HepG2 (cell line): ENCODE results near the gene SNED1. TPM values are rescaled to one million over a fixed set of nuclear protein-coding genes. Genes with fewer than 3 reads are reported as not detected.
A peak's percentile ranks its signal among the peaks of the same experiment; 100 is the strongest.

ENCODE experiments used
- ATAC-seq: fragments of 200-7000 bp; cut with Tn5 transposase; 3 replicates; pipeline ENCODE4 v1.9.1; 2020; ENCODE audit warnings: mild to moderate bottlenecking, moderate library complexity
- BruUV-seq: library from RNA; stranded (reverse); fragments of 400-500 nt; replicated peaks from 2 replicates; lab custom pipeline; 2021; lab: Mats Ljungman, UMichigan
- CTCF ChIA-PET: fragments of 300-600 bp; formaldehyde crosslinking; extraction: SDS; loops from one replicate; lab custom pipeline; 2021; ENCODE audit warnings: low total read pairs, inconsistent platforms, low intra/inter-chr PET ratio; lab: Yijun Ruan, JAX
- POLR2A ChIA-PET: fragments of 350-600 bp; sonication (Branson Sonifier 250); formaldehyde crosslinking; loops from one replicate; lab custom pipeline; 2020; ENCODE audit warnings: antibody characterized with exemption, inconsistent platforms; lab: Yijun Ruan, JAX
- DNase-seq: peaks from one replicate; pipeline ENCODE4 v3.0.0-alpha.2; 2015; ENCODE audit warnings: low spot score
- FAIRE-seq: peaks from 3 replicates; lab custom pipeline; 2011; peaks lifted over from hg19 to GRCh38; lab: Jason Lieb, UNC
- H2AFZ ChIP-seq: one replicate; pipeline ENCODE4 v1.6.1; 2011; ENCODE audit warnings: low read length, inconsistent platforms
- H3K27ac ChIP-seq: fragments of 300-600 bp; 3 replicates; pipeline ENCODE4 v1.8.0; 2011; ENCODE audit warnings: mixed run types, mild to moderate bottlenecking, mixed read lengths, low read length, inconsistent platforms; ENCODE audit not compliant: insufficient read depth; ENCODE audit errors: extremely low read length
- H3K27me3 ChIP-seq, 2 experiments: fragments of 200-600 bp in 1 of 2; 2 replicates in 1 of 2; 3 replicates in 1 of 2; pipeline versions ENCODE4 v1.6.0 to v1.8.0; 2011; ENCODE audit warnings: low read length in 2 of 2, mild to moderate bottlenecking in 2 of 2, moderate library complexity in 2 of 2, inconsistent platforms in 1 of 2; ENCODE audit not compliant: insufficient read depth in 2 of 2, control insufficient read depth in 1 of 2
- H3K36me3 ChIP-seq, 2 experiments: fragments of 200-600 bp in 1 of 2; replicated peaks in 1 of 2; 2 replicates in 1 of 2; 3 replicates in 1 of 2; pipeline versions ENCODE4 v1.5.1 to v1.8.0; 2011; ENCODE audit warnings: low read length in 2 of 2, inconsistent platforms in 1 of 2; ENCODE audit not compliant: insufficient read depth in 2 of 2, control insufficient read depth in 1 of 2
- H3K4me1 ChIP-seq: 2 replicates; pipeline ENCODE4 v1.5.1; 2012; ENCODE audit warnings: low read length, inconsistent platforms; ENCODE audit not compliant: insufficient read depth
- H3K4me2 ChIP-seq: 2 replicates; pipeline ENCODE4 v1.6.0; 2011; ENCODE audit warnings: low read depth, low read length, inconsistent platforms
- H3K4me3 ChIP-seq, 3 experiments: fragments of 200-600 bp in 1 of 3; sonication (generic), shearing (Covaris generic) in 1 of 3; replicated peaks in 1 of 3; 2 replicates each; pipeline ENCODE4 v1.5.1; 2011 to 2016; ENCODE audit warnings: low read length in 3 of 3, inconsistent platforms in 2 of 3, low read depth in 2 of 3, mild to moderate bottlenecking in 2 of 3, control low read depth in 1 of 3, mixed read lengths in 1 of 3; ENCODE audit not compliant: insufficient read depth in 1 of 3
- H3K79me2 ChIP-seq: one replicate; pipeline ENCODE4 v1.6.1; 2011; ENCODE audit warnings: low read length, inconsistent platforms; ENCODE audit not compliant: insufficient read depth
- H3K9ac ChIP-seq: 2 replicates; pipeline ENCODE4 v1.6.0; 2011; ENCODE audit warnings: mild to moderate bottlenecking, low read depth, low read length, inconsistent platforms; ENCODE audit not compliant: insufficient read depth
- H3K9me3 ChIP-seq: 2 replicates; pipeline ENCODE4 v1.5.1; 2012; ENCODE audit warnings: mild to moderate bottlenecking, low read length
- H4K20me1 ChIP-seq: 2 replicates; pipeline ENCODE4 v1.6.0; 2011; ENCODE audit warnings: inconsistent platforms, mild to moderate bottlenecking, low read length, moderate library complexity; ENCODE audit not compliant: insufficient read depth
- ARID4A ChIP-seq: sonication (generic); formaldehyde crosslinking; IDR thresholded peaks from 2 replicates; pipeline ENCODE4 v1.5.0; 2020; ENCODE audit warnings: mild to moderate bottlenecking, missing genetic modification reagents, borderline replicate concordance
- BCL3 ChIP-seq: sonication (generic); formaldehyde crosslinking; IDR thresholded peaks from 2 replicates; pipeline ENCODE4 v1.5.1; 2020; ENCODE audit warnings: mild to moderate bottlenecking, missing genetic modification reagents, moderate library complexity
- CHCHD3 ChIP-seq: sonication (generic); formaldehyde crosslinking; IDR thresholded peaks from 2 replicates; pipeline ENCODE4 v1.8.0; 2022; ENCODE audit warnings: mild to moderate bottlenecking, missing genetic modification reagents, moderate library complexity
- GRHL1 ChIP-seq: sonication (generic); formaldehyde crosslinking; conservative IDR thresholded peaks from 2 replicates; pipeline ENCODE4 v1.8.0; 2022; ENCODE audit warnings: missing genetic modification reagents
- HES4 ChIP-seq: sonication (generic); formaldehyde crosslinking; IDR thresholded peaks from 2 replicates; pipeline ENCODE4 v1.9.0; 2021; ENCODE audit warnings: mild to moderate bottlenecking, missing genetic modification reagents, borderline replicate concordance
- NR2F2 ChIP-seq: IDR thresholded peaks from 2 replicates; pipeline ENCODE4 v1.6.1; 2012; ENCODE audit warnings: low read depth, inconsistent platforms, borderline replicate concordance
- POGK ChIP-seq: sonication (generic); formaldehyde crosslinking; conservative IDR thresholded peaks from 2 replicates; pipeline ENCODE4 v1.8.0; 2022; ENCODE audit warnings: mild to moderate bottlenecking, moderate library complexity, missing genetic modification reagents
- POLR2AphosphoS2 ChIP-seq: IDR thresholded peaks from 2 replicates; pipeline ENCODE4 v1.6.1; 2011; ENCODE audit warnings: low read depth, low read length, improper control_type of control experiment
- ZBTB34 ChIP-seq: sonication (generic); formaldehyde crosslinking; IDR thresholded peaks from 2 replicates; pipeline ENCODE4 v1.8.0; 2022; ENCODE audit warnings: mild to moderate bottlenecking, missing genetic modification reagents
- ZNF263 ChIP-seq: sonication (generic); formaldehyde crosslinking; IDR thresholded peaks from 2 replicates; pipeline ENCODE4 v1.4.0; 2020; ENCODE audit warnings: missing genetic modification reagents
- ZNF343 ChIP-seq: sonication (generic); formaldehyde crosslinking; IDR thresholded peaks from 2 replicates; pipeline ENCODE4 v1.4.0; 2020; ENCODE audit warnings: mild to moderate bottlenecking, missing genetic modification reagents
- ZNF652 ChIP-seq: IDR thresholded peaks from 2 replicates; pipeline ENCODE4 v1.6.1; 2016; ENCODE audit warnings: low read depth, borderline replicate concordance
- WGBS: methylation state at CpG from one replicate; pipeline ENCODE4 v1.1.6; 2017; ENCODE audit warnings: low lambda C conversion rate; 5-methylcytosine and 5-hydroxymethylcytosine counted together
- in situ Hi-C: cut with HindIII; loops from 2 replicates; pipeline ENCODE4 v1.10.0; 2017; ENCODE audit warnings: low pct_unique_long_range_greater_than_20kb; ENCODE audit not compliant: extremely low pct_ligation_motif_present
- intact Hi-C: fragments of 100-400 bp; cut with micrococcal nuclease; formaldehyde crosslinking; loops from one replicate; pipeline ENCODE4 v1.10.0; 2022; ENCODE audit not compliant: unreplicated experiment
- polyA plus RNA-seq, 8 experiments: library from polyadenylated mRNA; depleted of rRNA in 3 of 8; stranded (reverse) in 7 of 8; unstranded in 1 of 8; fragments of >200 nt; fragmentation: Illumina TruSeq in 4 of 8; extraction: Trizol in 4 of 8; gene quantifications; 2 replicates each; pipeline versions ENCODE4 v1.2.1 to v1.2.3, GENCODE V29; 2011 to 2016; ENCODE audit warnings: low read depth in 4 of 8, missing spikeins in 1 of 8, mixed read lengths in 1 of 8; ENCODE audit not compliant: insufficient read depth in 1 of 8
- total RNA-seq, 5 experiments: library from RNA; depleted of rRNA; stranded (reverse); fragments of >200 nt; fragmentation: Illumina TruSeq; extraction: Trizol; gene quantifications; 2 replicates each; pipeline ENCODE4 v1.2.3, GENCODE V29; 2016; ENCODE audit warnings: low read depth in 1 of 5

The SNED1 gene
- total and polyA plus RNA-seq, 2 of the 13 experiments (the other 11 are each of a cell fraction or from before 2014, with no cell fraction given), result 0.15 to 0.65 TPM

- POLR2A ChIA-PET, result interaction anchor here (1.0 to 2.0 kb wide), 3 partner anchors 20 to 129 kb away, joined by 3 to 6 read pairs (median 5); no protein-coding TSS in a partner anchor
- H3K9ac ChIP-seq, result peak overlapping the region; percentile 17; the same call in 1 of the 2 replicates
- no peak for TF ChIP-seq GRHL1 (CRISPR knock-in tag)
- TF ChIP-seq POGK (CRISPR knock-in tag), result peak; percentile 37; the same call in 1 of the 2 replicates
- 0 out of 2 replicates have a peak, but pooled peaks have one; percentile 41 for TF ChIP-seq CHCHD3 (CRISPR knock-in tag)
- no peak for TF ChIP-seq HES4 (CRISPR knock-in tag)
- TF ChIP-seq ZBTB34, result no peak
- TF ChIP-seq NR2F2, result no peak
- TF ChIP-seq ZNF652 (CRISPR knock-in tag), result no peak
- no peak for TF ChIP-seq BCL3 (CRISPR knock-in tag)
- TF ChIP-seq POLR2AphosphoS2, result no peak
- no peak for TF ChIP-seq ZNF263 (CRISPR knock-in tag)
- TF ChIP-seq ZNF343 (CRISPR knock-in tag), result no peak
- 0 out of 2 replicates have a peak, but pooled peaks have one; percentile 3 for TF ChIP-seq ARID4A (CRISPR knock-in tag)
These were observed 11.5 kb upstream of the SNED1 start for GRCh38 chr2:240986787-240987411.

More at GRCh38 chr2:240986787-240987411, 11.5 kb upstream of the SNED1 start:
- Histone ChIP-seq H3K79me2 (no peaks in the 10 kb centered on the region), H2AFZ (no peak overlapping the region), H3K27ac (no peak overlapping the region), H3K4me3 (peak overlapping the region in 2 of 3 experiments; percentile 8 to 29; a peak in 1 of 6 replicates), H3K4me1 (peaks cover 52% of the 10 kb centered on the region), H3K36me3 (no peaks in the 10 kb centered on the region), H3K27me3 (peaks cover 20 to 64% of the 10 kb centered on the region in 2 experiments; a peak in 4 of 5 replicates), H3K9me3 (no peaks in the 10 kb centered on the region), H3K4me2 (peak overlapping the region; percentile 57), H4K20me1 (no peaks in the 10 kb centered on the region; the same call in 1 of the 2 replicates)
- DNase-seq, result no peak
- 1% methylated on average over 9 of the region's 11 CpGs for whole genome bisulfite sequencing
- FAIRE-seq, result no peak
- no peak for ATAC-seq
- CTCF ChIA-PET, result no interaction called here
- intact Hi-C loops, result loop anchor here (10.0 kb wide), 1 partner anchor 1782 kb away; no protein-coding TSS in a partner anchor
- in situ Hi-C loops, result loop anchor here (5.0 kb wide), 1 partner anchor 70 kb away; no protein-coding TSS in a partner anchor
- no TSS peak for BruUV-seq
